HK-2 (cell line): ENCODE measurements around the gene CIZ1.

ENCODE experiments used
- DNase-seq: peaks from one replicate; pipeline ENCODE4 v3.0.0-alpha.2; 2018; ENCODE audit not compliant: unreplicated experiment

Gene CIZ1

GRCh38 chr9:128163027-128163515 lies 28.3 kb downstream of the CIZ1 start:
- no peak for DNase-seq

- DNase-seq, result no peak
These were observed 29.0 kb downstream of the CIZ1 start for GRCh38 chr9:128162215-128163026.

GRCh38 chr9:128161215-128161902 lies 30.0 kb downstream of the CIZ1 start:
- no peak for DNase-seq

GRCh38 chr9:128160603-128160987 lies 30.8 kb downstream of the CIZ1 start:
- DNase-seq, result no peak

GRCh38 chr9:128159784-128160602 lies 31.4 kb downstream of the CIZ1 start, which contains the start of gene BBLN:
Gene BBLN, plus strand, starts transcription at chr9:128160265. Its CDS starts 143 bp downstream, at chr9:128160408.
- DNase-seq, result peak; percentile 98

GRCh38 chr9:128159522-128159783 lies 31.9 kb downstream of the CIZ1 start:
- no peak for DNase-seq

GRCh38 chr9:128155736-128156500 lies 35.5 kb downstream of the CIZ1 start:
- no peak for DNase-seq

GRCh38 chr9:128153947-128154695 lies 37.3 kb downstream of the CIZ1 start:
- DNase-seq, result no peak

GRCh38 chr9:128153060-128153946 lies 38.1 kb downstream of the CIZ1 start:
- DNase-seq, result no peak

GRCh38 chr9:128152133-128153059 lies 39.0 kb downstream of the CIZ1 start:
- no peak for DNase-seq

GRCh38 chr9:128151309-128152132 lies 39.9 kb downstream of the CIZ1 start:
- no peak for DNase-seq

- DNase-seq, result no peak
These were observed 40.6 kb downstream of the CIZ1 start for GRCh38 chr9:128150594-128151308.

GRCh38 chr9:128149951-128150593 lies 41.3 kb downstream of the CIZ1 start:
- no peak for DNase-seq

GRCh38 chr9:128149001-128149701 lies 42.2 kb downstream of the CIZ1 start, which contains the start of gene LCN2:
Gene LCN2, plus strand, starts transcription at chr9:128149453. Its CDS starts 73 bp downstream, at chr9:128149526.
- peak; percentile 45 for DNase-seq

- DNase-seq, result no peak
These were observed 42.8 kb downstream of the CIZ1 start for GRCh38 chr9:128148509-128149000.
